ENCODE results near the gene RPL18. TPM values are rescaled to one million over a fixed set of nuclear protein-coding genes. Genes with fewer than 3 reads are reported as not detected.

RPL18 gene
- total and polyA plus RNA-seq, 2 donors, result 2,287 to 2,606 TPM

- no peak for DNase-seq (ENCODE audit: low read depth in 6 of 9, low spot score in 9 of 9)
- Histone ChIP-seq H3K27me3 (ENCODE audit: control insufficient read depth in 2 of 2, insufficient read depth in 1 of 2, low read length in 1 of 2) (no peaks in the 10 kb centered on the region), H3K27ac (ENCODE audit: low read depth in 1 of 2, low read length in 1 of 2) (peak within 1 kb of the TSS in 1 of 2 donors; percentile 31), H3K36me3 (ENCODE audit: control insufficient read depth in 2 of 2, insufficient read depth in 2 of 2, low read length in 1 of 2) (peaks cover 34 to 40% of the 10 kb centered on the region in 2 donors), H3K4me3 (ENCODE audit: low read length in 2 of 2) (no peak within 1 kb of the TSS), H3K9me3 (ENCODE audit: control insufficient read depth in 2 of 2, insufficient read depth in 1 of 2, low read length in 1 of 2) (no peaks in the 10 kb centered on the region), H3K4me1 (ENCODE audit: control insufficient read depth in 2 of 2, insufficient read depth in 2 of 2, low read length in 2 of 2) (peaks cover 11 to 23% of the 10 kb centered on the region in 2 donors)
- 90% methylated on average over 31 of the region's 31 CpGs for WGBS
These were observed 4.3 kb downstream of the RPL18 start, which contains the start of gene FAM83E for GRCh38 chr19:48614436-48615230. Gene FAM83E (minus strand): TSS chr19:48615076. CDS start chr19:48613372, 1,704 bp downstream.

- Histone ChIP-seq H3K9me3 (ENCODE audit: control insufficient read depth in 2 of 2, insufficient read depth in 1 of 2, low read length in 1 of 2) (no peaks in the 10 kb centered on the region), H3K27me3 (ENCODE audit: control insufficient read depth in 2 of 2, insufficient read depth in 1 of 2, low read length in 1 of 2) (no peaks in the 10 kb centered on the region), H3K4me1 (ENCODE audit: control insufficient read depth in 2 of 2, insufficient read depth in 2 of 2, low read length in 2 of 2) (peaks cover 11 to 21% of the 10 kb centered on the region in 2 donors), H3K36me3 (ENCODE audit: control insufficient read depth in 2 of 2, insufficient read depth in 2 of 2, low read length in 1 of 2) (peaks cover 34 to 40% of the 10 kb centered on the region in 2 donors), H3K27ac (ENCODE audit: low read depth in 1 of 2, low read length in 1 of 2) (no peak overlapping the region), H3K4me3 (ENCODE audit: low read length in 2 of 2) (no peak overlapping the region)
- WGBS, result 93% methylated on average over 13 of the region's 13 CpGs
- no peak for DNase-seq (ENCODE audit: low read depth in 6 of 9, low spot score in 9 of 9)
These were observed 5.0 kb downstream of the RPL18 start for GRCh38 chr19:48613852-48614435.

DNA sequence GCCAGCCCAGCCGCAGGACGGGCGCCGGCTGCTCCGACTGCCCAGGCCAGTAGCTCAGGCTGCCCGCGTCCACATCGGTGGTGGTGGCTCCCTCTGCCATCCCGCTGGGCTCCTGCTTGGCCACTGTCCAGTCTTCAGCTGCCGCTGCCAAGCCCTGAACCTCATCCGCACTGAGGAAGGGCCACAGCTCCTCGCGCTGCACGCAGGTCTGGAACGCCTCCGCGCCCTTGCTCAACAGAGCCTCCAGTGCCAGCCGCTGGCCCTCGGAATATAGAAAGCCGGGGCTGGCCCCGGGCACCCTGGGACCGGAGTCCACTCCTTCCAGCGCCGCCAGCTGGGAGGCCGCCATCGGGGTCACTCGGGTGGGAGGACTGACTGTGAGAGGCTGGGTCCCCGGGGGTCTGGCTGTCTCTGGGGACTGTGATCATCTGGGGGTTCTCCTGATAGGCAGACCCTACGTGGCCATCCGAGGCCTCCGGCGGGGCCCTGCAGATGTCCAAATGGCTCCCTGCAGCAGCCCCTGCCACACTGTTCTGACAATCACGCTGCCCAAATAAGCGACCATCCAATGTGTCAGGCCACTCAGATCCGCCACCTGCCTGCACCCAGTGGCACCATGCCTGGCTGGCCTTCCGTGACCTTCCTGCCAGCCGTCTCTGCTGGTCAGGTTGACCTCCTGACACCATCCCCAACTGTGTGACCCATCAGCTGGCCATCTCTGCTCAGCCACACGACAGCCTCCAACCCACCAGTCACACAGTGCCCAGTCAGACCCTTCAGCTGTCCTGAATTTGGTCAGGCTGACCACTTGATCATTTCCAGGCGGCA, 5.7 kb downstream of the RPL18 start:
- no peaks in the 10 kb centered on the region for H3K27me3 ChIP-seq (ENCODE audit: control insufficient read depth in 2 of 2, insufficient read depth in 1 of 2, low read length in 1 of 2)
- H3K4me1 ChIP-seq (ENCODE audit: control insufficient read depth in 2 of 2, insufficient read depth in 2 of 2, low read length in 2 of 2), result peaks cover 11 to 21% of the 10 kb centered on the region in 2 donors
- H3K36me3 ChIP-seq (ENCODE audit: control insufficient read depth in 2 of 2, insufficient read depth in 2 of 2, low read length in 1 of 2), result peaks cover 34 to 40% of the 10 kb centered on the region in 2 donors
- no peaks in the 10 kb centered on the region for H3K9me3 ChIP-seq (ENCODE audit: control insufficient read depth in 2 of 2, insufficient read depth in 1 of 2, low read length in 1 of 2)
- WGBS, result 96% methylated on average over 39 of the region's 39 CpGs
- DNase-seq (ENCODE audit: low read depth in 6 of 9, low spot score in 9 of 9), result no peak
- H3K27ac ChIP-seq (ENCODE audit: low read depth in 1 of 2, low read length in 1 of 2), result no peak overlapping the region
- no peak overlapping the region for H3K4me3 ChIP-seq (ENCODE audit: low read length in 2 of 2)

DNA sequence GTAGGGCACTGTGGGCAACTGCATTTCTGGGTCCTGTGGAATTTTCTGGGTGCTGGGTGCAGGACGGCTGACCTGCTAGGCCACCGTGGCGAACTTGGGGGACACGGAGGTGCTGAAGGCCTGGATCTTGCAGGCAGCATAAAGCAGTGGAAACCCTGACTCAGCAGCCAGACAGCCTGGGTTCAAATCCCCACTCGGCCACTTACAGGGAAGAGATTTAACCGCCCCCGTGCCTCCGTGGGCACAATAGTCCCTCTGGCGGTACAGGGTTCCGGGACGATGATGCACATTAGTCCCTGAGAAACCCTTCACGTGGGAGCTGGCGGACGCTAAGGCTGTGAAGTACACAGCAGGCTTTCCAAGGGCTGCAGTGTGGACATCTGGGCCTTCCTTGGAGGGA, 7.1 kb downstream of the RPL18 start:
- Histone ChIP-seq H3K36me3 (ENCODE audit: control insufficient read depth in 2 of 2, insufficient read depth in 2 of 2, low read length in 1 of 2) (peaks cover 23 to 31% of the 10 kb centered on the region in 2 donors), H3K4me3 (ENCODE audit: low read length in 2 of 2) (no peak overlapping the region), H3K4me1 (ENCODE audit: control insufficient read depth in 2 of 2, insufficient read depth in 2 of 2, low read length in 2 of 2) (peaks cover 0 to 8% of the 10 kb centered on the region in 2 donors), H3K27me3 (ENCODE audit: control insufficient read depth in 2 of 2, insufficient read depth in 1 of 2, low read length in 1 of 2) (no peaks in the 10 kb centered on the region), H3K27ac (ENCODE audit: low read depth in 1 of 2, low read length in 1 of 2) (no peak overlapping the region), H3K9me3 (ENCODE audit: control insufficient read depth in 2 of 2, insufficient read depth in 1 of 2, low read length in 1 of 2) (no peaks in the 10 kb centered on the region)
- no peak for DNase-seq (ENCODE audit: low read depth in 6 of 9, low spot score in 9 of 9)
- WGBS, result 97% methylated on average over 14 of the region's 14 CpGs

DNA sequence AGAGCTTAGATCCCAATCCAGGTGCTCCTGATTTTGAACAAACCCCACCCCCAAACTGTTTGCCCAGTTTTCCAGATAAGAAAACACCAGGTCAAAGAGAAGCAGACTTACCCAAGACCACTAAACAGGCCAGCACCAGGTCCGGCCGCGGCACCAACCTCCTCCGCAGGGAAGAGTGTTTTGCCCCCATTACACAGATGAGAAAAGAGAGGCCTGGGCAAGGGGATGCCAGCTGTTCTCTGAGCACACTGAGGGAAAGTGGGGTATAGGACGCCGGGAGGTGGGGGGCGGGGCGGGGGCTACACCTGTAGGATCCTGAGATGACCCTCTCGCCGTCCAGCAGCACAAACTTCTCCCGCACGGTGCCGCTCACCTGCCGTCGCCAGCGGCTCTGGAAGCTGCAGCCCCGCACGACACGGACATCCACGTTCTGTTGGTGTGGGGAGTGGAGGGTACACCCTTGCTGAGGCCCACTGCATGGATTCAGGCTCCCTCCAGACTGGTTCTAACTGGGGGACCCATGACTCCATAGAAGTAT, 9.3 kb downstream of the RPL18 start:
- no peaks in the 10 kb centered on the region for H3K9me3 ChIP-seq (ENCODE audit: control insufficient read depth in 2 of 2, insufficient read depth in 1 of 2, low read length in 1 of 2)
- no peak for DNase-seq (ENCODE audit: low read depth in 6 of 9, low spot score in 9 of 9)

DNA sequence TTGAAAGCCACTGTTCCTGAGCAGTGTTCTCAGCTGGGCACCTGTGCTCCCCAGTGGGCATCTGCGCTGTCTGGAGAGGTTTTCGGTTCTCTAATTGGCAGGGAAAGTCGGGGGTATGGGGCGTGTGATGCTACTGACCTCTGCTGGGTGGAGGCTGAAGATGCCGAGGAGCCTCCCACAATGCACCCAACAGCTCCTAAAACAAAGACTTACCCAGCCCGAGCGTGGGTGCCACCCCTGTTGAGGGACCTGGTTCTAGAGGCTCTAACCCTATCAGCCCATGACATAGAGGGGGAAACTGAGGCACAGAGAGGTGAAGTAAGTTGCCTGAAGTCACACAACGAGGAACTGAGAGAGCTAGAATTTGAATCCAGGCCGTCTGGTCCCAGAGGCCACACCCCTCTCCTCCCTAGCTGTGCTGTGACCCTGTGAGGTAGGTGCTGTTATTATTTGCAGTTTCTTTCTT, 10.1 kb downstream of the RPL18 start:
- H3K27me3 ChIP-seq (ENCODE audit: control insufficient read depth in 2 of 2, insufficient read depth in 1 of 2, low read length in 1 of 2), result no peaks in the 10 kb centered on the region
- no peaks in the 10 kb centered on the region for H3K9me3 ChIP-seq (ENCODE audit: control insufficient read depth in 2 of 2, insufficient read depth in 1 of 2, low read length in 1 of 2)
- H3K4me3 ChIP-seq (ENCODE audit: low read length in 2 of 2), result no peak overlapping the region
- no peak overlapping the region for H3K27ac ChIP-seq (ENCODE audit: low read depth in 1 of 2, low read length in 1 of 2)
- peaks cover 0 to 6% of the 10 kb centered on the region in 2 donors for H3K36me3 ChIP-seq (ENCODE audit: control insufficient read depth in 2 of 2, insufficient read depth in 2 of 2, low read length in 1 of 2)
- H3K4me1 ChIP-seq (ENCODE audit: control insufficient read depth in 2 of 2, insufficient read depth in 2 of 2, low read length in 2 of 2), result peaks cover 0 to 5% of the 10 kb centered on the region in 2 donors
- 12% methylated on average over 9 of the region's 9 CpGs for WGBS
- DNase-seq (ENCODE audit: low read depth in 6 of 9, low spot score in 9 of 9), result peak in 2 of 9 donors; percentile 43 to 67

More for the DNA sequence above, 9.3 kb downstream of the RPL18 start:
- Histone ChIP-seq H3K27me3 (ENCODE audit: control insufficient read depth in 2 of 2, insufficient read depth in 1 of 2, low read length in 1 of 2) (no peaks in the 10 kb centered on the region), H3K36me3 (ENCODE audit: control insufficient read depth in 2 of 2, insufficient read depth in 2 of 2, low read length in 1 of 2) (peaks cover under 1 to 8% of the 10 kb centered on the region in 2 donors), H3K4me1 (ENCODE audit: control insufficient read depth in 2 of 2, insufficient read depth in 2 of 2, low read length in 2 of 2) (peaks cover 0 to 5% of the 10 kb centered on the region in 2 donors), H3K27ac (ENCODE audit: low read depth in 1 of 2, low read length in 1 of 2) (no peak overlapping the region), H3K4me3 (ENCODE audit: low read length in 2 of 2) (no peak overlapping the region)
- WGBS, result 98% methylated on average over 20 of the region's 20 CpGs

DNA sequence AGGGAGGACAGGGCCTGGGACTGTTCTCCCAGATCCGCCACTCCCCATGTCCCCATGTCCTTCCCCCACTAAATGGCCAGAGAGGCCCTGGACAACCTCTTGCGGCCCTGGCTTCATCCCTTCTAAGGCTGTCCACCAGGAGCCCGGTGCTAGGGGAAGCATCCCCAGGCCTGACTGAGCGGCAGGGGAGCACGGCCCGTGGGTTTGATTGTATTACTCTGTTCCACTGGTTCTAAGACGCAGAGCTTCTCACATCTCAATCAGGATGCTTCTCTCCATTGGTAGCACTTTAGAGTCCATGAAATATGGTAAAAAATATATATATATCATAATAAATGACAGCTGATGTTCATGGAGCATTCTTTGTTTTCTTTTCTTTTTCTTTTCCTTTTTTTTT, 11.6 kb downstream of the RPL18 start:
- H3K9me3 ChIP-seq (ENCODE audit: control insufficient read depth in 2 of 2, insufficient read depth in 1 of 2, low read length in 1 of 2), result no peaks in the 10 kb centered on the region
- peaks cover 0 to 5% of the 10 kb centered on the region in 2 donors for H3K4me1 ChIP-seq (ENCODE audit: control insufficient read depth in 2 of 2, insufficient read depth in 2 of 2, low read length in 2 of 2)
- 96% methylated on average over 7 of the region's 7 CpGs for WGBS
- no peak overlapping the region for H3K27ac ChIP-seq (ENCODE audit: low read depth in 1 of 2, low read length in 1 of 2)
- no peak for DNase-seq (ENCODE audit: low read depth in 6 of 9, low spot score in 9 of 9)
- no peaks in the 10 kb centered on the region for H3K27me3 ChIP-seq (ENCODE audit: control insufficient read depth in 2 of 2, insufficient read depth in 1 of 2, low read length in 1 of 2)
- no peak overlapping the region for H3K4me3 ChIP-seq (ENCODE audit: low read length in 2 of 2)
- H3K36me3 ChIP-seq (ENCODE audit: control insufficient read depth in 2 of 2, insufficient read depth in 2 of 2, low read length in 1 of 2), result no peaks in the 10 kb centered on the region

GRCh38 chr19:48606463-48607358, 12.3 kb downstream of the RPL18 start, which contains the start of gene SPACA4:
Gene SPACA4 (plus strand): TSS chr19:48606742. CDS start chr19:48606979, 237 bp downstream.
- peaks cover 0 to 5% of the 10 kb centered on the region in 2 donors for H3K4me1 ChIP-seq (ENCODE audit: control insufficient read depth in 2 of 2, insufficient read depth in 2 of 2, low read length in 2 of 2)
- 96% methylated on average over 39 of the region's 39 CpGs for WGBS
- DNase-seq (ENCODE audit: low read depth in 6 of 9, low spot score in 9 of 9), result no peak
- H3K36me3 ChIP-seq (ENCODE audit: control insufficient read depth in 2 of 2, insufficient read depth in 2 of 2, low read length in 1 of 2), result no peaks in the 10 kb centered on the region
- H3K27ac ChIP-seq (ENCODE audit: low read depth in 1 of 2, low read length in 1 of 2), result no peak within 1 kb of the TSS
- no peaks in the 10 kb centered on the region for H3K9me3 ChIP-seq (ENCODE audit: control insufficient read depth in 2 of 2, insufficient read depth in 1 of 2, low read length in 1 of 2)
- no peak within 1 kb of the TSS for H3K4me3 ChIP-seq (ENCODE audit: low read length in 2 of 2)
- no peaks in the 10 kb centered on the region for H3K27me3 ChIP-seq (ENCODE audit: control insufficient read depth in 2 of 2, insufficient read depth in 1 of 2, low read length in 1 of 2)
